T-helper 17 cell (primary cell): Measurements from ENCODE around the gene TRIML1. TPM values are rescaled to one million over a fixed set of nuclear protein-coding genes. Genes with fewer than 3 reads are reported as not detected.

Source experiments
- ATAC-seq: fragments of 150-1000 bp; cut with Tn5 transposase; 2 replicates; pipeline ENCODE4 v1.10.0; 2021; ENCODE audit warnings: mild to moderate bottlenecking, moderate library complexity
- DNase-seq, 3 donors: peaks; one replicate each; pipeline versions ENCODE4 v3.0.0 to v3.0.0-alpha.2; 2020 to 2021
- H3K9me3 ChIP-seq: one replicate; pipeline ENCODE4 v1.7.0; 2013; ENCODE audit warnings: low read length, mild to moderate bottlenecking; ENCODE audit not compliant: control insufficient read depth, poor library complexity, severe bottlenecking
- H3K27ac Mint-ChIP-seq: one replicate; pipeline ENCODE4 v1.8.0; 2022; ENCODE audit warnings: mild to moderate bottlenecking, moderate library complexity, mixed read lengths
- H3K27me3 Mint-ChIP-seq: one replicate; pipeline ENCODE4 v1.8.0; 2022; ENCODE audit warnings: mixed read lengths
- H3K36me3 Mint-ChIP-seq: one replicate; pipeline ENCODE4 v1.8.0; 2022; ENCODE audit warnings: low read depth, mixed read lengths
- H3K4me1 Mint-ChIP-seq: one replicate; pipeline ENCODE4 v1.8.0; 2022; ENCODE audit warnings: mild to moderate bottlenecking, mixed read lengths
- H3K4me3 Mint-ChIP-seq: one replicate; pipeline ENCODE4 v1.8.0; 2022; ENCODE audit warnings: mild to moderate bottlenecking, moderate library complexity, mixed read lengths
- total RNA-seq, 4 donors: library from RNA in 2 of 4; stranded (reverse) in 2 of 4; gene quantifications; one replicate each; pipeline ENCODE4 v1.2.3 and lab custom pipeline; 2022 to 2026

Gene TRIML1, protein sequence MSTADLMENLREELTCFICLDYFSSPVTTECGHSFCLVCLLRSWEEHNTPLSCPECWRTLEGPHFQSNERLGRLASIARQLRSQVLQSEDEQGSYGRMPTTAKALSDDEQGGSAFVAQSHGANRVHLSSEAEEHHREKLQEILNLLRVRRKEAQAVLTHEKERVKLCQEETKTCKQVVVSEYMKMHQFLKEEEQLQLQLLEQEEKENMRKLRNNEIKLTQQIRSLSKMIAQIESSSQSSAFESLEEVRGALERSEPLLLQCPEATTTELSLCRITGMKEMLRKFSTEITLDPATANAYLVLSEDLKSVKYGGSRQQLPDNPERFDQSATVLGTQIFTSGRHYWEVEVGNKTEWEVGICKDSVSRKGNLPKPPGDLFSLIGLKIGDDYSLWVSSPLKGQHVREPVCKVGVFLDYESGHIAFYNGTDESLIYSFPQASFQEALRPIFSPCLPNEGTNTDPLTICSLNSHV
- not detected for total RNA-seq
- 0 reads per million in 2 donors for total RNA-seq (lab: John Stamatoyannopoulos, UW)

DNA sequence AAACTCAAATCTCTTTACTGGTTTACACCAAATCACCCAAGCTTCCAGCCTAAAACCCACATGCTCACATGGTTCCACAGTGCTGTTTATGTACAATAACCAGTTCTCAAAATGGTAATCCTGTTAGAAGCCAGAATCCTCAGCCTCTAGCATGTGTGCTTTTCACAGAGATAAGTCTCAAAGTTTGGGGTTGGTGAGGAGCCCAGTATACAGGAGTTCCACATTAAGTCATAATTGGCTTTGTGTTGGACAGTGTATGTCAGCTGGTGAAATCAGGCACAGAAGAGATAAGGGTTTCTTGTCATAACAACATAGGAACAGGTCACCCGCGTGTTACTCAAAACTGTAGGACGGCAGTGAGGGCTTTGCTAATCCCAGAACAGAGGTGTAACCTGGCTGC lies at the start of gene TRIML1:
Gene TRIML1, plus strand, starts transcription at position 301 of the 400 bp plus-strand sequence. CDS start 118 bp downstream, outside the sequence.
- no peak for DNase-seq
- no peaks in the 10 kb centered on the region for H3K27me3 Mint-ChIP-seq
- ATAC-seq = no peak
- no peaks in the 10 kb centered on the region for H3K36me3 Mint-ChIP-seq
- H3K27ac Mint-ChIP-seq = no peak within 1 kb of the TSS
- H3K4me1 Mint-ChIP-seq = no peaks in the 10 kb centered on the region
- no peaks in the 10 kb centered on the region for H3K9me3 ChIP-seq
- no peak within 1 kb of the TSS for H3K4me3 Mint-ChIP-seq

DNA sequence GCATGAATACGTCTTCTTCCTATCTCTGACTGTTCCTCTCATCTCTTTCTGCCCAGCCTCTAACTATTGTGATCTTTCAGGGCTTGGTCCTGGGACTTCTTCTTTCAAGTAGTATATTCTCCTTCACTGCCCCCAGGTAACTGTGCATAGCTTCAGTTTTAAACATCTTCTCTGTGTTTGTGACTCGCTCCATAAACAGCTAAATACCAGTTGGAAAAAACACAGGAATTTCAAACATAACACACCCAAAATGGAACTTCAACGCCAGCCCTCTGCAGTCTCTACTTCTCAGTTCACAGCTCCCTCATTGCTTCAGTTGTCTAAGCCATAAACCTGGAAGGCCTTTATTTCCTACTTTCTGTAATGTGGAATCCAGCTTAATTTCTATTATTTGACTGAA lies 46.4 kb upstream of the TRIML1 start:
- DNase-seq = no peak
- H3K27me3 Mint-ChIP-seq = no peaks in the 10 kb centered on the region
- ATAC-seq = no peak
- H3K36me3 Mint-ChIP-seq = no peaks in the 10 kb centered on the region
- no peak overlapping the region for H3K4me3 Mint-ChIP-seq
- no peaks in the 10 kb centered on the region for H3K4me1 Mint-ChIP-seq
- no peaks in the 10 kb centered on the region for H3K9me3 ChIP-seq
- no peak overlapping the region for H3K27ac Mint-ChIP-seq

DNA sequence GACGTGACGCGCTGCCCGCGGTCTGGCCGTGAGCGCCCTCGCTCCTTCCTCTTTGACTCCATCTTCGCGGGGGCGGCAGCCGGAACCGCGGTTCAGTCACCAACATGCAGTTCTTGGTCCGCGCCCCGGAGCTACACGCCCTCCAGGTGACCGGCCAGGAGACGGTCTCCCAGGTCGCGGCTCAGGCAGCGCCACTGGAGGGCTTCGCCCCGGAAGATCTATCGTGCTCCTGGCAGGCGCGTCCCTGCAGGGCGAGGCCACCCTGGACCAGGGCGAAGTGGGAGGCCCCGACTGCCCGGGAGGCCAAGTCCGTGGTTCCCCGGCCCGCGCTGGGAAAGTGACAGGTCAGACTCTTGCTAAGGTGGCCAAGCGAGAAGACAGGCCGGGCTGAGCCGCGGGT lies 32.8 kb upstream of the TRIML1 start:
- Mint-ChIP-seq H3K27ac (no peak overlapping the region), H3K36me3 (no peaks in the 10 kb centered on the region), H3K27me3 (no peaks in the 10 kb centered on the region), H3K4me1 (no peaks in the 10 kb centered on the region), H3K4me3 (no peak overlapping the region)
- no peaks in the 10 kb centered on the region for H3K9me3 ChIP-seq
- DNase-seq = no peak
- no peak for ATAC-seq

GRCh38 chr4:188107931-188108843 lies 31.1 kb upstream of the TRIML1 start:
- DNase-seq = no peak
- Mint-ChIP-seq H3K36me3 (no peaks in the 10 kb centered on the region), H3K27ac (no peak overlapping the region), H3K27me3 (no peaks in the 10 kb centered on the region), H3K4me3 (no peak overlapping the region), H3K4me1 (no peaks in the 10 kb centered on the region)
- no peak for ATAC-seq
- H3K9me3 ChIP-seq = no peaks in the 10 kb centered on the region

- DNase-seq = no peak
- H3K27ac Mint-ChIP-seq = no peak within 1 kb of the TSS
- no peak for ATAC-seq
- no peaks in the 10 kb centered on the region for H3K27me3 Mint-ChIP-seq
- H3K36me3 Mint-ChIP-seq = no peaks in the 10 kb centered on the region
- H3K4me3 Mint-ChIP-seq = no peak within 1 kb of the TSS
- H3K4me1 Mint-ChIP-seq = no peaks in the 10 kb centered on the region
- no peaks in the 10 kb centered on the region for H3K9me3 ChIP-seq
Observed at GRCh38 chr4:188109157-188109755, 30.0 kb upstream of the TRIML1 start, which contains the start of gene TRIML2. Gene TRIML2 (minus strand): TSS chr4:188109603. CDS start chr4:188105368, 4,235 bp downstream.

DNA sequence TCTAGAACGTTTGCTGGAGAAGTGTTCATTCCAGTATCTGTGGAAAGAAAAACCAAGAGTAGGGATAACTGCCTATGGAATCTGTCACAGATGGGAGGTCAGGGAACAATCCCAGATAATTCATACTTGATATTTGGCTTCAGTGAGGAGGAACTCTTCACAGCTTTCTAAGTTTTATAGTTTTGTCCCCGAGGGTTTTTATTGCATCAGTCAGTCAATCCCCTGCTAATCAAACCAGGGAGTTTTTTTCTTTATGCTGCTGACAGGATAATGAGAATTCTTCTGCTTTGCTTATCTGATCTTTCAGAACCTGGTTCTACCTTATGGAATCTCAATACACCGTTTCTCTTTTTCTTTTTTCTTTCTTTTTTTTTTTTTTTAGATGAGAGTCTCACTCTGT lies 29.2 kb upstream of the TRIML1 start:
- ATAC-seq = no peak
- H3K27ac Mint-ChIP-seq = no peak overlapping the region
- no peak overlapping the region for H3K4me3 Mint-ChIP-seq
- H3K27me3 Mint-ChIP-seq = no peaks in the 10 kb centered on the region
- no peak for DNase-seq
- H3K9me3 ChIP-seq = no peaks in the 10 kb centered on the region
- H3K4me1 Mint-ChIP-seq = no peaks in the 10 kb centered on the region
- no peaks in the 10 kb centered on the region for H3K36me3 Mint-ChIP-seq

DNA sequence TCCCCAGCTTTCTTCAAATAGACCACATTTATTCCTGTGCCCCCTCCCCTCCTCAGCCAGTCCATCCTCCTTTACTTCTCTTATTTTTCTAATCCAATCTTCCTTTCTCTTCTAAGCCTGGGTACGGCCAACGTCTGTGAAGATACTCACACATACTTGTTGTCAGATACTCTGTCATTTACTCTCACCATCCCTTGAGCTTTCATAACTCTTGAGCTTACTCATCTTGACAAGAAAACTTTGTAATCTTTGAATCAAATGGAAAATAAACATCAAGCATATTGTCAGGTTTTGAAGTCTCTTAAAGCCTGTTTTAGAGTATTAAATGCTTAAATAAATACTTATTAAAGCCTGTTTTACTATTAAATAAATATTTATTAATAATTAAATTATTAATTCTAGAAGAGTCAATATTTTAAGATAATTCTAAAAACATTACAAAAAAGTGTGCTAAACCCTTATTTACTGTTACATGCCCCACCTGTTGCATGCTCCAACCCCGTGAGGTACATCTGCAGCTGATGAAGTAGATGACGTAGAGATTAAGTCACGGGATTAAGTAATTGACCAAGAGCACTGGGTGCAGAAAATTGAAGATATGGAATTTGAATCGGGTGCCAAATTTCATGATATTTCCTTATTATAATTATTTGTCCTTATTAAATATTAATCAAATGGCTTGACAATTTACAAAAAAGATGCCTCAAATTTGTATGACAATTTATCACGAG lies 28.3 kb upstream of the TRIML1 start:
- Mint-ChIP-seq H3K27ac (no peak overlapping the region), H3K27me3 (no peaks in the 10 kb centered on the region), H3K36me3 (no peaks in the 10 kb centered on the region), H3K4me1 (no peaks in the 10 kb centered on the region), H3K4me3 (no peak overlapping the region)
- DNase-seq (no peak), ATAC-seq (no peak)
- no peaks in the 10 kb centered on the region for H3K9me3 ChIP-seq

DNA sequence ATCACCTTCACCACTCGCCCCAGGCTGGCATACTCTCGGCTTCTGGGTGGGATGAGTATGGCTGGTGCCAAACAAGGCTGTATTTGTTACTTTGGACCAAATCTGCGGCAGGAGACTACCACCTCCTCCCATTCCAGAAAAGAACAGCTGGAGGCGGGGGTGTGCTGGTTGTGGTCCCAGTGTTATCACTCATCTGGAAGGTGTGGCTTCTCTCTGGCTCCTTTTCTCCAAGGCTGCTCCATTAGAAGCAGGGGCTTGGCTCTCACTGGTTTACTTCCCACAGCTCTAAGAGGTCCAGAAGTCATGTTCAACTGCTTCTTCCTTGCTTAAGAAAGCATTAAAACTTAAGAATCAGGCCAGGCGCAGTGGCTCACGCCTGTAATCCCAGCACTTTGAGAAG lies 27.3 kb upstream of the TRIML1 start:
- Mint-ChIP-seq H3K36me3 (no peaks in the 10 kb centered on the region), H3K27me3 (no peaks in the 10 kb centered on the region), H3K4me1 (no peaks in the 10 kb centered on the region), H3K27ac (no peak overlapping the region), H3K4me3 (no peak overlapping the region)
- ATAC-seq = no peak
- H3K9me3 ChIP-seq = no peaks in the 10 kb centered on the region
- DNase-seq = no peak

DNA sequence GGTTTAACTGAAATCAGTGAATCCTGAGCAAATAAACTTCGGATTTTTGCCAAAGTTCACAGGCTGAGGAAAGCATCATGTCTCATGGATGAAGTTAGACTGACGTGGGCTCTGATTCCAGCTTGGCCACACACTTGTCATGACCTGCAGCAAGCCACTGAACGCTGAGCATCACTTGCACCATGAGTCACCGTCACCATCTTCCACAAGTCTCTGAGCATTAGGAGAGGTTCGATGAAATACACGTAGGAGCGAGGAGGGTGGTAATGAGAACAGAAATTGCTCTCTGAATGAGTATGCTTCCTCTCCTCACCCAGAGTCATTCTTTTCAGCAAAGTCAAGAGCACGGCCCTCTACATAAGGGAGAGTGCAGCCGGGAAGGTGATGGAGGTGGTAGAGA lies 26.1 kb upstream of the TRIML1 start:
- Mint-ChIP-seq H3K4me3 (no peak overlapping the region), H3K4me1 (no peaks in the 10 kb centered on the region), H3K27ac (no peak overlapping the region), H3K27me3 (no peaks in the 10 kb centered on the region), H3K36me3 (no peaks in the 10 kb centered on the region)
- no peaks in the 10 kb centered on the region for H3K9me3 ChIP-seq
- no peak for DNase-seq
- no peak for ATAC-seq

- Mint-ChIP-seq H3K27me3 (no peaks in the 10 kb centered on the region), H3K27ac (no peak overlapping the region), H3K36me3 (no peaks in the 10 kb centered on the region), H3K4me3 (no peak overlapping the region), H3K4me1 (no peaks in the 10 kb centered on the region)
- ATAC-seq (no peak), DNase-seq (no peak)
- H3K9me3 ChIP-seq = no peaks in the 10 kb centered on the region
Observed at GRCh38 chr4:188117631-188118324, 21.5 kb upstream of the TRIML1 start.

GRCh38 chr4:188121530-188121929 lies 17.7 kb upstream of the TRIML1 start:
- H3K4me3 Mint-ChIP-seq = no peak overlapping the region
- no peaks in the 10 kb centered on the region for H3K27me3 Mint-ChIP-seq
- DNase-seq = no peak
- no peaks in the 10 kb centered on the region for H3K36me3 Mint-ChIP-seq
- no peaks in the 10 kb centered on the region for H3K4me1 Mint-ChIP-seq
- H3K9me3 ChIP-seq = no peaks in the 10 kb centered on the region
- H3K27ac Mint-ChIP-seq = no peak overlapping the region
- no peak for ATAC-seq

GRCh38 chr4:188127214-188127874 lies 11.9 kb upstream of the TRIML1 start:
- no peaks in the 10 kb centered on the region for H3K27me3 Mint-ChIP-seq
- no peak for ATAC-seq
- no peaks in the 10 kb centered on the region for H3K4me1 Mint-ChIP-seq
- H3K9me3 ChIP-seq = no peaks in the 10 kb centered on the region
- no peak overlapping the region for H3K4me3 Mint-ChIP-seq
- H3K36me3 Mint-ChIP-seq = no peaks in the 10 kb centered on the region
- DNase-seq = no peak
- no peak overlapping the region for H3K27ac Mint-ChIP-seq
